Right atrium auricular region (tissue), 2 donors: Measurements from ENCODE around the gene NACC2. TPM values are rescaled to one million over a fixed set of nuclear protein-coding genes. Genes with fewer than 3 reads are reported as not detected.

Experiments used
- DNase-seq: peaks from one replicate; pipeline ENCODE4 v3.0.0-alpha.2; 2019; ENCODE audit warnings: low spot score
- H3K27ac ChIP-seq, 2 donors: fragments of 200-600 bp; sonication (generic); 1 replicate in 1 of 2; 2 replicates in 1 of 2; pipeline ENCODE4 v1.5.1; 2016 to 2019
- H3K27me3 ChIP-seq, 2 donors: fragments of 200-600 bp; sonication (generic); one replicate each; pipeline versions ENCODE4 v1.5.1 to v1.6.0; 2017 to 2019
- H3K36me3 ChIP-seq: fragments of 200-600 bp; sonication (generic); one replicate; pipeline ENCODE4 v1.5.1; 2016
- H3K4me1 ChIP-seq, 2 donors: fragments of 200-600 bp; sonication (generic); one replicate each; pipeline versions ENCODE4 v1.5.1 to v1.6.0; 2017 to 2019
- H3K4me3 ChIP-seq, 2 donors: fragments of 200-600 bp; sonication (generic); 1 replicate in 1 of 2; 2 replicates in 1 of 2; pipeline ENCODE4 v1.5.1; 2017 to 2019; ENCODE audit warnings: mild to moderate bottlenecking in 1 of 2, moderate library complexity in 1 of 2
- H3K9me3 ChIP-seq, 2 donors: fragments of 200-600 bp; sonication (generic); one replicate each; pipeline ENCODE4 v1.5.1; 2019
- CTCF ChIP-seq, 2 donors: fragments of 200-600 bp; sonication (generic); IDR thresholded peaks; one replicate each; pipeline ENCODE4 v1.5.1; 2019; ENCODE audit warnings: antibody characterized with exemption in 2 of 2
- total RNA-seq, 2 donors: library from RNA; depleted of rRNA; stranded (reverse); fragments of >200 nt; gene quantifications; one replicate each; pipeline ENCODE4 v1.1.0, GENCODE V29; 2016

The NACC2 gene
- total RNA-seq, 2 donors from 2014 or later: 49.1 to 55.5 TPM

- no peak for DNase-seq
- no peaks in the 10 kb centered on the region for H3K27me3 ChIP-seq
- TF ChIP-seq CTCF (IDR thresholded peaks at IDR 0.05): no peak
- no peaks in the 10 kb centered on the region for H3K9me3 ChIP-seq
- peaks cover 21% of the 10 kb centered on the region for H3K36me3 ChIP-seq
- peak overlapping the region; percentile 60 to 79 for H3K27ac ChIP-seq
- H3K4me1 ChIP-seq: peaks cover 0 to 75% of the 10 kb centered on the region in 2 donors
- peak overlapping the region; percentile 38 to 63 for H3K4me3 ChIP-seq
These were observed 44.2 kb downstream of the NACC2 start for GRCh38 chr9:136050701-136051452.

- Histone ChIP-seq H3K9me3 (no peaks in the 10 kb centered on the region), H3K4me3 (no peak overlapping the region), H3K4me1 (peaks cover 0 to 74% of the 10 kb centered on the region in 2 donors), H3K27ac (no peak overlapping the region), H3K27me3 (no peaks in the 10 kb centered on the region), H3K36me3 (peaks cover 21% of the 10 kb centered on the region)
- no peak for TF ChIP-seq CTCF (IDR thresholded peaks at IDR 0.05)
- DNase-seq: no peak
These were observed 44.8 kb downstream of the NACC2 start for GRCh38 chr9:136050266-136050700.

- Histone ChIP-seq H3K9me3 (no peaks in the 10 kb centered on the region), H3K36me3 (peaks cover 21% of the 10 kb centered on the region), H3K4me3 (no peak overlapping the region), H3K27me3 (no peaks in the 10 kb centered on the region), H3K27ac (no peak overlapping the region), H3K4me1 (peaks cover 0 to 69% of the 10 kb centered on the region in 2 donors)
- no peak for TF ChIP-seq CTCF (IDR thresholded peaks at IDR 0.05)
- peak; percentile 13 for DNase-seq
These were observed 45.4 kb downstream of the NACC2 start for GRCh38 chr9:136049491-136050265.

- H3K9me3 ChIP-seq: no peaks in the 10 kb centered on the region
- H3K27me3 ChIP-seq: no peaks in the 10 kb centered on the region
- no peak overlapping the region for H3K27ac ChIP-seq
- no peak overlapping the region for H3K4me3 ChIP-seq
- peaks cover 0 to 60% of the 10 kb centered on the region in 2 donors for H3K4me1 ChIP-seq
- peaks cover 21% of the 10 kb centered on the region for H3K36me3 ChIP-seq
- peak; percentile 42 for DNase-seq
- no peak for TF ChIP-seq CTCF (IDR thresholded peaks at IDR 0.05)
These were observed 46.3 kb downstream of the NACC2 start for GRCh38 chr9:136048560-136049411.

GRCh38 chr9:136047775-136048559 lies 47.1 kb downstream of the NACC2 start:
- H3K4me1 ChIP-seq: peaks cover 0 to 52% of the 10 kb centered on the region in 2 donors
- peak; percentile 51 for DNase-seq
- no peak overlapping the region for H3K27ac ChIP-seq
- no peaks in the 10 kb centered on the region for H3K9me3 ChIP-seq
- no peak overlapping the region for H3K4me3 ChIP-seq
- H3K36me3 ChIP-seq: peaks cover 21% of the 10 kb centered on the region
- H3K27me3 ChIP-seq: no peaks in the 10 kb centered on the region
- TF ChIP-seq CTCF (IDR thresholded peaks at IDR 0.05): no peak
